Amygdala (tissue), 56 donors: ENCODE measurements around the gene MRPS34.

ENCODE experiments used
- DNase-seq, 56 donors: peaks; one replicate each; lab custom pipeline; 2025; lab: John Stamatoyannopoulos, UW

The MRPS34 gene

DNA sequence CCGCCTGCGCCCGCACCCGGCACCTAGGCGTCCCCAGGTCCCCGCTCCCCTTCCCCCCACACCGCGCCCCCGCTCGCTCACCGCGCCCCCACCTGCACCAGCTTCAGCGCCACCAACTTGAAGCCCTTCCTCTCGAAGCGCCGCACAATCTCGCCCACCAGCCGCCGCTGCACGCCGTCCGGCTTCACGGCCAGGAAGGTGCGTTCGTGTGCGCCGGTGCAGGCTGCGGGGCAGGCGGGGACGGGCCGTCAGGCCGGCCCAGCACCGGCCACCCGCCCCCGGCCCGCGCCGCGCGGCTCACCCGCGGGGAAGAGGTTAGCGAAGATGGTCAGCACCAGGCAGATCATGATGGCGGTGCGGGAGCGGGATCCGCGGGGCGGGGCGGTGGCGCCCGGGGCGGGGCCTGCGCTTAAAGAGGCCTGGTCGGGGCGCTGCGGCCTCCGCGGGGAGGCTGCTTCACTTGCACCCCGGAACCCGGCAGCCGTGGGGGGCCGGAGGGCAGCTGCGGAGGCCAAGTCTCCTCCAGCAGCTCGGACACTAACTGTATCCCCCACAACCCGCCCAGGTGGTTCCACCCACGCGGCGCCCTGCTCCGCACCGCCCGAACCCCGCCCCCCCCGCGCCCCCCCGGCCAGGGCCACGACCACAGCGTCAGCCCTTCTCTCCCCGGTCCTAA lies 1.6 kb downstream of the MRPS34 start, which contains the start of gene NME3:
Gene NME3, minus strand, starts transcription at position 356 of the 676 bp plus-strand sequence. Its CDS starts 9 bp downstream, at position 347.
- peak in 51 of 56 donors; percentile 10 to 79 (median 46) for DNase-seq

DNA sequence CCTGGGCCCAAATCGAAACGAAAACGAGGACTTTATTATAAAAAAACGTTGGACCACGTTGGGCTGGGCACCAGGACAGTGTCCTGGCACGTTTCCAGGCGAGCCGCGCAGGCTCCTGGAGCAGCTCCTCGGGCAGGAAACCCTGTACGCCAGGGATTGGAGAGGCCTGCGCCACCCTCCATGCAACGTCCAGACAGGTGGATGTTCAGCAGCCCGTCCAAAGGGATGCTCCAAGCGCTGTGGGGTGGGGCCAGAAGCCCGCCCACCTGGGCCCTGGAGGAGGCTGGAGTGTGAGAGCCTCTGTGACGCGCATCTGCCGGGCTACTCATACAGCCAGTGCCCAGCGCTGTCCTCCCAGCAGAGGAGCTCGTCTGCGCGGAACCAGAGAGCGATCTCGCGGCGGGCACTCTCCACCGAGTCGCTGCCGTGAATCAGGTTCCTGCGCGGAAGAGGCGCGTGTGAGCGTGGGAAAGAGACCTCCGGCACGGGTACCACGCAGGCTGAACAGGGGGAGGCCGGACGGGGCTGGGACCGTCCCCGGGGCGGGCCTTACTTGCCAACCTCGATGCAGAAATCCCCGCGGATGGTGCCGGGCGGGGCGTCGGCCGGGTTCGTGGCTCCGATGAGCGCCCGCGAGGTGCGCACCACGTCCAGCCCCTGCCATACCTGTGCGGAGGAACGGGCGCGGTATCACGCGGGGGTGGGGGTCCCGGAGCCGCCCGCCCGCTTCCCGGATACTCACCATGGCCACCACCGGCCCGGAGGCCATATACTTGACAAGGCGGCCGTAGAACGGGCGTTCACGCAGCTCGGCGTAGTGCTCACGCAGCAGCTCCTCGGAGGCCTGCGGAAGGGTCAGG lies 2.4 kb downstream of the MRPS34 start:
- DNase-seq, result peak in 48 of 56 donors; percentile 8 to 74 (median 46)

DNA sequence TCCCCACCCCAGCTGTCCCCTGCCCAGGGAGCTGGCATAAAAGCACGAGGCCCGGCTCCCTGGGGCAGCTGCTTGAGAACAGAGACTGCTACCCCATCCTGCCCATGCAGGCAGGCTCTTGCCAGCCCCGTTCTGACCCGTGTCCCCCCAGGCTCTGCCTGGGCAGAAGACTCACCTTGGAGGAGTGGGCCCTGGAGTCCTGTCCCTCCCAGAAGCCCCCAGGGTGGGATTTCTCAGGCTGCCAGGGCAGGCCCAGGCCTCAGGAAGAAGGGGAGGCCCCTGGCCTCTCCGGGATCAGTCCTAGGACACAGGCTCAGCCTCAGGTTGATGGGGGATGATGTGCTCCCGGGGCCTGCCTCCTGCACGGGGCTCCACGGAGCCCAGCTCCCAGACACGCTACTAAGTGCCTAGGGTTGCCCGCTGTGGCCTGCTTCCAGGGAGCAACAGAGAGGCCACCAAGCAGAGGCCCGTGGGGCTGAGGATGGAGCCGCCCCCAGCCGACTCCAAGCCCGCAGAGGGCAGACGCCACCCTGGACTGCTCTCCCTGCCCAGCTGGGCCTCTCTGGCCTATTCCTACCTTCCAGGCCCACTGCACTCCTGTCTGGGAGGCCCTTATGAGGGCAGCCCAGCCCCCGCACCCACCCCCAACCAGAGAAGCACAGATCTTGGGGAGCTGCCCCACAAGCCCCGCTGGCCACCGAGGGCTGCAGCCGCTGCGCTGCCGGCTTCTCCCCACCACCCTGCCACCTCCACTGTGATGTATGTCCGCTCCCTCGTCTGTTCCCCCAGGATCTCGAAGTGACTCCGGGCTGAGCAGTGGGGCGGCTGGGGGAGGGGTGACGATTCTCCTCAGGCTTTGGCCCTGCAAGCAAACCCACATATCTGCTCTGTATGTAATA lies 3.3 kb downstream of the MRPS34 start:
- DNase-seq, result peak in 6 of 56 donors; percentile 24 to 68 (median 32)

DNA sequence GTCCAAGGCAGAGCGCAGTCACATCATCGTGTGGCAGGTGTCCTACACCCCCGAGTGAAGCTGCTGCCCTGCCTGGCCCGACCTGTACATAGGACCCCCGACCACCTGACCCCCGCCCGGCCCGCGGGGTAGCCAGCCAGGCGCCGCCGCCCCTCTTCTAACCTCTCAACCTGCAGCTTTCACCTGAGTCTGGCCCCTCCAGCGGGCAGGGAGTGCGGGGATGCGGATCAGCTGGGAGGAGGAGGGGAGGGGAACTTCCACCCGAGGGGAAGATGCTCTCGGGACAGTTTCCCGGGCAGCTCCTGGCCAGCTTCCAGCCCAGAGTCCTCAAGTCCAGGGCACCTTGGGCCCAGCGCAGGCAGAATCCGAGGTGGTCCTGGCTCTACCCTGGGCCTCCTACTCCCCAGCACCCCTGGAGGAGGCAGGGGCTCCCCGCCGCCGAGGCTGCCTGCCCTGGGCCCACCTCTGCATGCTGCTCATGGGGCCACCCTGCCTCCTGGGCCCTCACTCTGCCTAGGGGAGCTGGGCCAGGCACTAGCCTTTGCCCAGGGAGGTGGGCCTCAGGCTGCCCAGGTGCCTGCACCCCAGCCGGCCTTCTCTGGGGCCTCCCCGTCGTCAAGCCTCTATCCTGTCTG lies 4.0 kb downstream of the MRPS34 start:
- DNase-seq, result no peak

DNA sequence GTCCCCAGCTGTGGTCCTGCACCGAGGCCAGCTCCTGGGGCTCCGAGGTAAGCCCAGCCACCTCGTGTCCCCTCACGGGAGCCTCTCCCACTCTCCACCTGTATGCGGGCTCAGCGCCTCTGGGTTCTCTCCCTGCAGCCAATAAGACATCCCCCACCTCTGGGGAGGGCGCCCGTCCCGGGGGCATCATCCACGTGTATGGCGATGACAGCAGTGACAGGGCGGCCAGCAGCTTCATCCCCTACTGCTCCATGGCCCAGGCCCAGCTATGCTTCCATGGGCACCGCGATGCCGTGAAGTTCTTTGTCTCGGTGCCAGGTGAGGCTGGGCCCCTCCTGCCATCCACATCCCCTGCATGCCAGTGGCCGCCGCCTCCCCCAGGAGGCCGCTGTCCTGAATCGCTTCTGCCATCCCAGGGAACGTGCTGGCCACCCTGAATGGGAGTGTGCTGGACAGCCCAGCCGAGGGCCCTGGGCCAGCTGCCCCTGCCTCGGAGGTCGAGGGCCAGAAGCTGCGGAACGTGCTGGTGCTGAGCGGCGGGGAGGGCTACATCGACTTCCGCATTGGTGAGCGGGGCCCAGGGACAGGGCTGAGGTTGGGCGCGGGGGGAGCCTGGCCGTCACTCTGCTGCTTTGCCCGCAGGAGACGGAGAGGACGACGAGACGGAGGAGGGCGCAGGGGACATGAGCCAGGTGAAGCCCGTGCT lies 4.7 kb downstream of the MRPS34 start:
- DNase-seq, result no peak

DNA sequence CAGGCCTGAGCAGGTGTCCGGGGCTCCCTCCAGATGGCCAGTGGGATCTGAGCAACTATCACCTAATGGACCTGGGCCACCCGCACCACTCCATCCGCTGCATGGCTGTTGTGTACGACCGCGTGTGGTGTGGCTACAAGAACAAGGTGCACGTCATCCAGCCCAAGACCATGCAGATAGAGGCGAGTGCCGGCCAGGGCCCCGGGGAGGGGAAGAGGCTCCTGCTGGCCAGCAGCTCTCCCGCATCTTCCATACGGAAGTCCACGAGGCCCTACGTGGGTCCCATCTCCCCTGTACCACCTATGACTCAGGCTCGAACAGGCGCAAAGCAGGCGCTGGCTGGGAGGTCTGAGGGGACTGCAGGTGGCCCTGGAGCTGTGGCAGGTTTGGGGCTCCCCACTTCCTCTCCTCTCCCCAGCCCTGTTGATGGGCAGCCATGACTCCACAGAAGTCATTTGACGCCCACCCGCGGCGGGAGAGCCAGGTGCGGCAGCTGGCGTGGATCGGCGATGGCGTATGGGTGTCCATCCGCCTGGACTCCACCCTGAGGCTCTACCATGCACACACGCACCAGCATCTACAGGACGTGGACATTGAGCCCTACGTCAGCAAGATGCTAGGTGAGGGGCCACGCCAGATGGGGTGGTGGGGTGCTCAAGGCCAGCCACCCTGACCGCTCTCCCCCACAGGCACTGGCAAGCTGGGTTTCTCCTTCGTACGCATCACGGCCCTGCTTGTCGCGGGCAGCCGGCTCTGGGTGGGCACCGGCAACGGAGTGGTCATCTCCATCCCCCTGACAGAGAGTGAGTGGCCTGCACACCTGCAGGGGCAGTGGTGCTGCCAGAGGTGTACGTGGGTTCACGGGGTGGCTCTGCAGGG lies 5.6 kb downstream of the MRPS34 start:
- DNase-seq, result no peak

DNA sequence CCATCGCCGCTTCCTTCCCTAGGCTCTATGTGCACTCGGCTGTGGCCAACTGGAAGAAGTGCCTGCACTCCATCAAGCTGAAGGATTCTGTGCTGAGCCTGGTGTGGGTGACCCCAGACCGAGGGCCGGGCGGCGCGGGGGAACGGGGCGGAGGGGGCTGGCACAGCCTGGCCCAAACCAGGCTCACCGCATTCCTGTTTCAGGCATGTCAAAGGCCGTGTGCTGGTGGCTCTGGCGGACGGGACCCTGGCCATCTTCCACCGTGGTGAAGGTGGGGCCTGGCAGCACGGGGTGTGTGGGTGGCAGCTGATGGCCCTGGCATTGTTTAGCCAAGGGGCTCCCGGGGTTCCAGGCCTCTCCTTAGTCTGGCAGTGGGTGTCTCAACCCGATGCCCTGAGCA lies 6.2 kb downstream of the MRPS34 start:
- DNase-seq, result no peak

DNA sequence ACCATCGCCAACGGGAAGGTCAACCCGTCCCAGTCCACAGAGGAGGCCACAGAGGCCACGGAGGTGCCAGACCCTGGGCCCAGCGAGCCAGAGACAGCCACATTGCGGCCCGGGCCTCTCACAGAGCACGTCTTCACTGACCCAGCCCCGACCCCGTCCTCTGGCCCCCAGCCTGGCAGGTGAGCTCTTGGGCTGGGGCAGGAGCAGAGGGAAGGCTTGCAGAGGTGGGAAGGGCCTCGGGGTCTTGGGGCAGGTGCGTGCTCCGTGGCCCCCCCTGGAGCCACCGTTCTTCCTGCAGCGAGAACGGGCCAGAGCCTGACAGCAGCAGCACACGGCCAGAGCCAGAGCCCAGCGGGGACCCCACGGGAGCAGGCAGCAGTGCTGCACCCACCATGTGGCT lies 6.7 kb downstream of the MRPS34 start:
- DNase-seq, result no peak

DNA sequence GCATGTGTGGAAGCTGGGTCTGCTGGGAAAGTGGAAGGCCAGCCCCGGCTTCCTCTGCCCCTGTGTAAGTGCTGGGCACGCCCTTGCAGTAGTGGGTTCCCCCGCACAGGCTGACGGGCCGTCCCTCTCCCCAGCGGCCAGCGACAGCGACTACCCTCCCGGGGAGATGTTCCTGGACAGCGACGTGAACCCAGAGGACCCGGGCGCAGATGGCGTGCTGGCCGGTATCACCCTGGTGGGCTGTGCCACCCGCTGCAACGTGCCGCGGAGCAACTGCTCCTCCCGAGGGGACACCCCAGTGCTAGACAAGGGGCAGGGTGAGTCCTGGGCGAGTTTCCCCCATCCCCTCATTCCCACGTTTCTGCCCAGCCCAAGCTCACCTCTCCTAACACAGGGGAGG lies 7.1 kb downstream of the MRPS34 start:
- no peak for DNase-seq

DNA sequence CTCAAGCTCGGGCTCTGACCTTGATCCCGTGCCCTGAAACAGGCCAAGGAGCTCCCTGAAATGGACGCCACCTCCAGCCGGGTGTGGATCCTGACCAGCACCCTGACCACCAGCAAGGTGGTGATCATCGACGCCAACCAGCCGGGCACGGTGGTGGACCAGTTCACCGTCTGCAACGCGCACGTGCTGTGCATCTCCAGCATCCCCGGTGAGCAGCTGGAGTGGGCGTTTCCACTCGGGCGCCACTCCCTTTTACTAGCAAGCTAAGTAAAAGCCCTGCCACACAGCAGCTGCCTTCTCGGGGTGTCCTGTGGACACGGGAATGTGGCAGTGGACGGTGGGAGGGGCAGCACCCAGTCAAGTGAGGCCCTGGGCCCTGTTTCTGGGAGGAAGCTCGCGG lies 8.0 kb downstream of the MRPS34 start:
- no peak for DNase-seq

DNA sequence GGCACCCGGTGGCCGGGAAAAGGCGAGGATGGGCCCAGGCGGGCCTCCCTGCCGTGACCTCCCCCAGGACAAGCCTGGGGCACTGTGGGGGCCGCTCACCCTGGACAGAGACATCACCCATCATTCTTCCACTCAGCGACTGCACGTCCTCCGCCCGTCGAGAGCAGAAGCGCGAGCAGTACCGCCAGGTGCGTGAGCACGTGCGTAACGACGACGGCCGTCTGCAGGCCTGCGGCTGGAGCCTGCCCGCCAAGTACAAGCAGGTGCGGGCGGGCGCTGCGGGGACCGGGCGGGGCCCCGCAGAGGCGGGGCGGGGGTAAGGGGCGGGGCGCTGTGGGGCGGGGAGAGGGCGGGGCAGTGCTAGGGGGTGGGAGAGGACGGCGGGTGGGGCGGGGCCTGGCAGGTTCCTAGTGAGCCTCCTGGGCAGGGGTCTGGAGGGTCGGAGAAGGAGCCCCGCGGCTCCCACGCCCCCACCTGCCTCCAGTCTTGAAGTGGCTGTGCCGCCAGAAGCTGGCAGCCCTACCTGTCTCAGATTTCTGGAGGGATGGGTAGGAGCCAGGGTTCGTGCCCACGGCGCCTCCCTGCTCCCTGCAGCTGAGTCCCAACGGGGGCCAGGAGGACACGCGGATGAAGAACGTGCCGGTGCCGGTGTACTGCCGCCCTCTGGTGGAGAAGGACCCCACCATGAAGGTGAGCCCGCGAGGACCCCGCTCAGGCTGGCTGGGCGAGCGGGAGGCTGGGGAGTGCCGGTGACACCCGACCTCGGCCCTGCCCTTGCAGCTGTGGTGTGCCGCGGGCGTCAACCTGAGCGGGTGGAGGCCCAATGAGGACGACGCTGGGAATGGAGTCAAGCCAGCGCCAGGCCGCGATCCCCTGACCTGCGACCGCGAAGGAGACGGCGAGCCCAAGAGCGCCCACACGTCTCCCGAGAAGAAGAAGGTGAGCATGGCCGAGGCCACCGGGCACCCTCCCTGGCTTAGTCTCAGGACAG lies 9.1 kb downstream of the MRPS34 start:
- DNase-seq, result peak in 1 of 56 donors; percentile 38

DNA sequence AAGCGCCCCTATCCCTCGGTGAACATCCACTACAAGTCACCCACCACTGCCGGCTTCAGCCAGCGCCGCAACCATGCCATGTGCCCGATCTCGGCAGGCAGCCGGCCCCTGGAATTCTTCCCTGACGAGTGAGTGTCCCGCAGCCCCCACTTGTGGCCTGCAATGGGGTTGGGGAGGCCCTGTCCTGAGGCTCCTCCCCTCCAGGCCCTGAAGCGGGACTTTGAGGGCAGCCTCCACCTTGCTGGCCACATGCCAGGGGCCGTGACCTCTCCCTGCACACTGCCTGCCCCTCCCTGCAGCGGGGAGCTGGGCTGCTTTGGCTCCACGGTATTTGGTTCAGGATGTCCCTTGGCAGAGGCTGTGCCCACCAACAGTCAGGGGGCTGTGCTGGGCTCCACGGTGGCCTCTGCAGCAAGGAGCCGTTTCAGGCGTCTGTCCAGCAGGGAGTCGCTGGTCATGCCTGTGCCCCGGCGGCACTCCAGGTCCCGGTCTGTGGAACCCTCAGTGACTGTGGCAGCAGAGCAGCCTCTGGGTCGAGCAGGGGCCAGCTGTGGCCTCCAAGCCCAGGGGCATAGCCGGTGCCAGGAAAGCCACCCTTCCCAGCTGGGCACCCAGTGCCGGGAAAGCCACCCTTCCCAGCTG lies 9.9 kb downstream of the MRPS34 start:
- peak in 3 of 56 donors; percentile 12 to 37 (median 22) for DNase-seq

DNA sequence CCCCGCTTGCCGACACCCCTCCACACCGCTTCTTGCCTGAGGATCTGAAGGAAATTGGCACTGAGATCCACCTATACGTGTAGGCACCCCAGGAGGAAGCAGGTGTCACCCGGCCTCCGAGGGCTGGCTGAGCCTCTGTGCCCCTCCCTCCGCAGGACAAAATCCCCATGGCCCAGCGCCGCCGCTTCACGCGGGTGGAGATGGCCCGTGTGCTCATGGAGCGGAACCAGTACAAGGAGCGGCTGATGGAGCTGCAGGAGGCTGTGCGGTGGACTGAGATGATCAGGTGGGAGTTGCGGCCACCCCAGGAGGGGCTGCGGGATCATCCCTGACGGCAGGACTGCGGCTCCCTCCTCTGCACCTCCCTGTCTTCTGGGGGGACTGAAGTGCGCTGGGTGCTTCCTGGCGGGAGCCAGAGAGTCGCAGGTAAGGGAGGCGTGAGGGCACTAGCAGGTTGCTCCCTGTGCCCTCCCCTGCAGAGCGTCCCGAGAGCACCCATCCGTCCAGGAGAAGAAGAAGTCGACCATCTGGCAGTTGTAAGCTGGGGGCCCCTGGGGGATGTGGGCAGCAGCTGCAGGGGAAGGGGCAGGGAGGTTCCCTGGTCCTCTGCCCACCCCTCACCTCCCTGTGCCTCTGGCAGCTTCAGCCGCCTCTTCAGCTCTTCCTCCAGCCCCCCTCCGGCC lies 10.6 kb downstream of the MRPS34 start:
- no peak for DNase-seq

DNA sequence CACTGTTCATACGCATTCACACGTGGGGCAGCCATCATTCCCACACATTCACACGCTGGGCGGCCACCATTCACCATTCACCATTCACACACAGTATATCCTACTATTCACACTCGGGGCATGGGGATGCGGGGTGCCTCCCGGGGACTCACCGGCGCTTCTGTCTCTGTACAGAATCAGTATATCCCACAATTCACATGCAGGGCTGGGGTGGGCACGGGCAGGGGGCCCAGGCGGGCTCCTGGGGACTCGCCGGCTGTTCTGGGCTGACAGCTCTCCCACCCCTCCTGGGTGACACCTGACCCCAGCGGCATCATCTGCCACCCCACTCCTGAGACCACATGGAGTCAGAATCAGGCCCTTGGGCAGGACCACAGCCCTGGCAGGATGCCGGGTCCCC lies 11.2 kb downstream of the MRPS34 start:
- no peak for DNase-seq

DNA sequence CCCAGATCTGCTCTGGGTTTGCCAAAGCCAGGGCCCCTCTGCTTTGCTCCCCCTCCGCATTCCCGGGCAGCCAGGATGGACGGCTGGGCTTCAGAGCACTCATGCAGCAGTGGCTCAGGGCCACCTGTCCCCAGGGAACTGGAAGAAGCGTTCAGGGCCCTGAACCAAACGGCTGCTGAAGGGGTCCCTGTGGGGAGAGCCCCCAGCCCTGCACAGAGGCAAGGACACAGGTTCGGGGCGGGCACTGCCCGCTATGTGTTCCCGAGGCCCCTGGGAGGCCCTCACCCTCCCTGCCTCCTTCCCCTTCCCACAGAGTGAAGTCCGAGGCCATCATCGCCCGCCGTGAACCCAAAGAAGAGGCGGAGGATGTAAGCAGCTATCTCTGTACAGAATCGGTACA lies 12.0 kb downstream of the MRPS34 start:
- DNase-seq, result no peak

DNA sequence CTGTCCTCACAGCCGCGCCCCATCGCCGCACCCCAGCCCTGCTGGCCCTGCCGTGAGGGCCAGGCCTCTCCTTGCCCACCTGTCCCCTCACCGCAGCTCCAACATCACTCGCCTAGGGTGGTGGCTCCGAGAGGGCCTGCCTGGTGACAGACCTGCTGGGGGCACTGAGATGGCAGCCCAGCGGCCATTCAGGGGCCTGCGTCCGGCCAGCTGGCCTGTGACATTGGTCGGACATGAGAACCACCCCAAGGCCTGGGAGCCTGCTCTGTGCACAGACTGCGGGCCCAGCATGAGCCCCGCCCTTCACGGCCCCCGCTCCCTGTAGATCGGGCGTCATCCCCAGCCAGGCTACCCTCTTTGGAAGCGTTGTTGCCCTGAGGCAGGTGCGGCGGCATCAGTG lies 13.4 kb downstream of the MRPS34 start:
- no peak for DNase-seq
